NB4 (cell line): Measurements from ENCODE around the gene WDTC1.

Source experiments
- CTCF ChIP-seq: IDR thresholded peaks from one replicate; pipeline ENCODE4 v1.5.1; 2012; ENCODE audit warnings: low read depth, low read length
- MAX ChIP-seq: IDR thresholded peaks from 2 replicates; pipeline ENCODE4 v1.6.1; 2011; ENCODE audit warnings: low read depth, low read length
- POLR2A ChIP-seq: IDR thresholded peaks from 2 replicates; pipeline ENCODE4 v1.6.1; 2011; ENCODE audit warnings: mild to moderate bottlenecking; ENCODE audit not compliant: insufficient read length; ENCODE audit errors: extremely low read depth

GRCh38 chr1:27316860-27317259 lies 82.4 kb downstream of the WDTC1 start:
- TF ChIP-seq CTCF (no peak), POLR2A (no peak), MAX (no peak)
